HCT116 (cell line): ENCODE data around the gene TCEA3.

Source experiments
- CEBPB ChIP-seq: IDR thresholded peaks from 2 replicates; pipeline ENCODE4 v1.6.1; 2012; ENCODE audit warnings: low read depth
- CTCF ChIP-seq, 3 experiments: fragments of 200-600 bp in 1 of 3; sonication (generic) in 1 of 3; IDR thresholded peaks in 2 of 3; conservative IDR thresholded peaks in 1 of 3; 2 replicates each; pipeline ENCODE4 v1.5.1; 2012 to 2017; ENCODE audit warnings: low read depth in 2 of 3, low read length in 2 of 3, antibody characterized with exemption in 1 of 3, borderline replicate concordance in 1 of 3, control low read depth in 1 of 3, mild to moderate bottlenecking in 1 of 3, mixed read lengths in 1 of 3, mixed run types in 1 of 3, moderate library complexity in 1 of 3; ENCODE audit not compliant: insufficient read depth in 1 of 3
- EZH2 ChIP-seq: fragments of 200-600 bp; sonication (generic); IDR thresholded peaks from 2 replicates; pipeline ENCODE4 v1.6.1; 2017; ENCODE audit warnings: antibody characterized with exemption, mixed run types
- EZH2phosphoT487 ChIP-seq: fragments of 200-600 bp; IDR thresholded peaks from 2 replicates; pipeline ENCODE4 v1.6.1; 2018; ENCODE audit warnings: antibody characterized with exemption, borderline replicate concordance
- POLR2A ChIP-seq: IDR thresholded peaks from 2 replicates; pipeline ENCODE4 v1.7.0; 2011; ENCODE audit warnings: borderline replicate concordance; ENCODE audit not compliant: insufficient read depth, insufficient read length; ENCODE audit errors: extremely low read depth
- RAD21 ChIP-seq: IDR thresholded peaks from 2 replicates; pipeline ENCODE4 v1.6.1; 2012; ENCODE audit warnings: low read depth, mild to moderate bottlenecking
- TCF7L2 ChIP-seq: IDR thresholded peaks from 2 replicates; pipeline ENCODE4 v1.7.0; 2011; ENCODE audit warnings: borderline replicate concordance, inconsistent platforms; ENCODE audit not compliant: insufficient read depth, insufficient read length; ENCODE audit errors: extremely low read depth

GRCh38 chr1:23339632-23340031, 84.9 kb downstream of the TCEA3 start:
- no peak for TF ChIP-seq EZH2
- no peak for TF ChIP-seq POLR2A
- no peak for TF ChIP-seq TCF7L2
- TF ChIP-seq CTCF (IDR thresholded peaks at IDR 0.05 in 2 of 3, conservative IDR thresholded peaks at IDR 0.05 in 1 of 3; ENCODE audit: borderline replicate concordance in 1 of 3, insufficient read depth in 1 of 3, low read depth in 2 of 3, low read length in 2 of 3), result no peak
- TF ChIP-seq CEBPB, result no peak
- no peak for TF ChIP-seq EZH2phosphoT487
- no peak for TF ChIP-seq RAD21
